Neural progenitor cell (in vitro differentiated cells): Measurements from ENCODE around the gene HDAC4. TPM values are rescaled to one million over a fixed set of nuclear protein-coding genes. Genes with fewer than 3 reads are reported as not detected.

Experiments
- DNase-seq: peaks from one replicate; pipeline ENCODE4 v3.0.0-alpha.2; 2016; ENCODE audit warnings: low spot score
- H2AFZ ChIP-seq: fragments of 200-600 bp; sonication (generic); replicated peaks from 2 replicates; pipeline ENCODE4 v1.6.1; 2016; ENCODE audit warnings: antibody characterized with exemption
- H3F3A ChIP-seq: fragments of 200-600 bp; sonication (generic); 2 replicates; pipeline ENCODE4 v1.6.1; 2016; ENCODE audit warnings: antibody characterized with exemption, low read depth
- H3K27ac ChIP-seq: fragments of 200-600 bp; sonication (generic); 2 replicates; pipeline ENCODE4 v1.5.1; 2016; ENCODE audit warnings: mild to moderate bottlenecking
- H3K27me3 ChIP-seq: fragments of 200-600 bp; sonication (generic); 2 replicates; pipeline ENCODE4 v1.6.1; 2016; ENCODE audit warnings: mild to moderate bottlenecking, moderate library complexity
- H3K36me3 ChIP-seq: fragments of 200-600 bp; sonication (generic); 2 replicates; pipeline ENCODE4 v1.5.1; 2016
- H3K4me1 ChIP-seq: fragments of 200-600 bp; sonication (generic); 2 replicates; pipeline ENCODE4 v1.6.1; 2016; ENCODE audit warnings: mixed run types
- H3K4me2 ChIP-seq: fragments of 200-600 bp; sonication (generic); 2 replicates; pipeline ENCODE4 v1.6.1; 2016
- H3K4me3 ChIP-seq: fragments of 200-600 bp; sonication (generic); 2 replicates; pipeline ENCODE4 v1.5.1; 2016
- H3K79me2 ChIP-seq: fragments of 200-600 bp; sonication (generic); 2 replicates; pipeline ENCODE4 v1.6.1; 2016; ENCODE audit warnings: low read depth
- H3K9ac ChIP-seq: fragments of 200-600 bp; sonication (generic); 2 replicates; pipeline ENCODE4 v1.6.1; 2016
- H3K9me3 ChIP-seq: fragments of 200-600 bp; sonication (generic); 2 replicates; pipeline ENCODE4 v1.5.1; 2016; ENCODE audit warnings: low read depth
- H4K20me1 ChIP-seq: fragments of 200-600 bp; sonication (generic); 2 replicates; pipeline ENCODE4 v1.6.1; 2016; ENCODE audit warnings: low read depth
- H3K27ac Mint-ChIP-seq: 3 replicates; pipeline ENCODE4 v1.8.0; 2021; ENCODE audit warnings: mixed read lengths
- H3K27me3 Mint-ChIP-seq: 2 replicates; pipeline ENCODE4 v1.8.0; 2022; ENCODE audit warnings: low read depth, mild to moderate bottlenecking, inconsistent platforms, moderate library complexity, mixed read lengths; ENCODE audit not compliant: insufficient read depth
- H3K36me3 Mint-ChIP-seq: 3 replicates; pipeline ENCODE4 v1.8.0; 2021; ENCODE audit warnings: mixed read lengths
- H3K4me1 Mint-ChIP-seq: 3 replicates; pipeline ENCODE4 v1.8.0; 2021; ENCODE audit warnings: mixed read lengths
- H3K4me3 Mint-ChIP-seq: 3 replicates; pipeline ENCODE4 v1.8.0; 2021; ENCODE audit warnings: mild to moderate bottlenecking, moderate library complexity, mixed read lengths
- H3K9me3 Mint-ChIP-seq: 3 replicates; pipeline ENCODE4 v1.8.0; 2020; ENCODE audit warnings: mixed read lengths
- CTCF ChIP-seq: fragments of 200-600 bp; sonication (generic); IDR thresholded peaks from 2 replicates; pipeline ENCODE4 v1.5.1; 2017; ENCODE audit warnings: antibody characterized with exemption, mild to moderate bottlenecking
- EZH2 ChIP-seq: fragments of 200-600 bp; sonication (generic); IDR thresholded peaks from 2 replicates; pipeline ENCODE4 v1.6.1; 2017; ENCODE audit warnings: antibody characterized with exemption, mild to moderate bottlenecking, moderate library complexity
- EZH2phosphoT487 ChIP-seq: fragments of 200-600 bp; sonication (generic); IDR thresholded peaks from 2 replicates; pipeline ENCODE4 v1.6.1; 2017; ENCODE audit warnings: antibody characterized with exemption
- total RNA-seq: library from RNA; depleted of rRNA; stranded (reverse); fragments of >200 nt; gene quantifications from 2 replicates; pipeline ENCODE4 v1.2.3, GENCODE V29; 2015; ENCODE audit warnings: low replicate concordance

HDAC4 gene
- total RNA-seq, 1 donor from 2014 or later: 36.0 TPM

- DNase-seq: no peak
- Histone ChIP-seq H3K4me1 (no peaks in the 10 kb centered on the region), H3K4me2 (no peak overlapping the region), H3F3A (no peaks in the 10 kb centered on the region), H3K27ac (no peak overlapping the region), H3K36me3 (no peaks in the 10 kb centered on the region), H3K79me2 (no peaks in the 10 kb centered on the region), H3K4me3 (no peak overlapping the region), H3K27me3 (no peaks in the 10 kb centered on the region), H3K9ac (no peak overlapping the region), H4K20me1 (peaks cover 4% of the 10 kb centered on the region), H2AFZ (no peak overlapping the region), H3K9me3 (no peaks in the 10 kb centered on the region)
- Mint-ChIP-seq H3K27me3 (peaks cover 8% of the 10 kb centered on the region), H3K9me3 (no peaks in the 10 kb centered on the region), H3K4me3 (no peak overlapping the region), H3K4me1 (peaks cover 4% of the 10 kb centered on the region), H3K27ac (no peak overlapping the region), H3K36me3 (peaks cover 17% of the 10 kb centered on the region)
- TF ChIP-seq CTCF (no peak), EZH2 (no peak), EZH2phosphoT487 (no peak)
Measured at GRCh38 chr2:239073270-239073669, 327.6 kb downstream of the HDAC4 start.

GRCh38 chr2:239072786-239073185 is 328.0 kb downstream of the HDAC4 start:
- H3K4me3 ChIP-seq: no peak overlapping the region
- H3K4me1 Mint-ChIP-seq: peaks cover 4% of the 10 kb centered on the region
- H3K9me3 ChIP-seq: no peaks in the 10 kb centered on the region
- H3K4me3 Mint-ChIP-seq: no peak overlapping the region
- no peaks in the 10 kb centered on the region for H3K79me2 ChIP-seq
- H3K27ac ChIP-seq: no peak overlapping the region
- H3K36me3 Mint-ChIP-seq: peaks cover 17% of the 10 kb centered on the region
- no peak for TF ChIP-seq EZH2phosphoT487
- TF ChIP-seq CTCF: no peak
- TF ChIP-seq EZH2: no peak
- H3F3A ChIP-seq: no peaks in the 10 kb centered on the region
- H3K4me1 ChIP-seq: no peaks in the 10 kb centered on the region
- H3K9ac ChIP-seq: no peak overlapping the region
- H3K36me3 ChIP-seq: no peaks in the 10 kb centered on the region
- no peaks in the 10 kb centered on the region for H3K9me3 Mint-ChIP-seq
- H4K20me1 ChIP-seq: peaks cover 4% of the 10 kb centered on the region
- no peaks in the 10 kb centered on the region for H3K27me3 ChIP-seq
- H3K4me2 ChIP-seq: no peak overlapping the region
- H3K27ac Mint-ChIP-seq: no peak overlapping the region
- H2AFZ ChIP-seq: no peak overlapping the region
- peaks cover 8% of the 10 kb centered on the region for H3K27me3 Mint-ChIP-seq
- no peak for DNase-seq

- no peaks in the 10 kb centered on the region for H3K79me2 ChIP-seq
- no peak overlapping the region for H3K4me2 ChIP-seq
- H3K4me1 ChIP-seq: no peaks in the 10 kb centered on the region
- H3K27me3 ChIP-seq: no peaks in the 10 kb centered on the region
- no peaks in the 10 kb centered on the region for H3F3A ChIP-seq
- TF ChIP-seq EZH2phosphoT487 (no peak), EZH2 (no peak), CTCF (no peak)
- H3K36me3 Mint-ChIP-seq: peaks cover 18% of the 10 kb centered on the region
- no peaks in the 10 kb centered on the region for H3K36me3 ChIP-seq
- H3K4me3 Mint-ChIP-seq: no peak overlapping the region
- no peak overlapping the region for H3K27ac Mint-ChIP-seq
- H3K9me3 Mint-ChIP-seq: no peaks in the 10 kb centered on the region
- H3K9me3 ChIP-seq: no peaks in the 10 kb centered on the region
- no peaks in the 10 kb centered on the region for H4K20me1 ChIP-seq
- H2AFZ ChIP-seq: no peak overlapping the region
- H3K9ac ChIP-seq: no peak overlapping the region
- peaks cover 7% of the 10 kb centered on the region for H3K27me3 Mint-ChIP-seq
- peaks cover 4% of the 10 kb centered on the region for H3K4me1 Mint-ChIP-seq
- no peak overlapping the region for H3K27ac ChIP-seq
- no peak for DNase-seq
- H3K4me3 ChIP-seq: no peak overlapping the region
Measured at GRCh38 chr2:239070466-239070865, 330.4 kb downstream of the HDAC4 start.
